H9 (cell line): ENCODE measurements around the gene SHLD2. TPM values are rescaled to one million over a fixed set of nuclear protein-coding genes. Genes with fewer than 3 reads are reported as not detected.
"Not testable (repeated sequence)": the region's sequence is repeated elsewhere in the genome, so short reads cannot be mapped to it uniquely, and the experiment has no call there.

Experiments used
- DNase-seq: peaks from one replicate; pipeline ENCODE4 v3.0.0-alpha.2; 2017
- H2AFZ ChIP-seq: one replicate; pipeline ENCODE4 v1.6.1; 2013; ENCODE audit warnings: mild to moderate bottlenecking, low read length, control low read depth, moderate library complexity
- H2AK5ac ChIP-seq: 2 replicates; pipeline ENCODE4 v1.6.1; 2013; ENCODE audit warnings: low read length, control low read depth, mixed read lengths; ENCODE audit not compliant: insufficient read length
- H2BK120ac ChIP-seq: one replicate; pipeline ENCODE4 v1.6.1; 2013; ENCODE audit warnings: low read depth, mild to moderate bottlenecking, low read length, control low read depth, inconsistent platforms; ENCODE audit not compliant: poor library complexity, severe bottlenecking
- H2BK12ac ChIP-seq: 2 replicates; pipeline ENCODE4 v1.6.1; 2013; ENCODE audit warnings: low read length, control low read depth, mixed read lengths, low read depth; ENCODE audit not compliant: insufficient read length
- H2BK15ac ChIP-seq: 2 replicates; pipeline ENCODE4 v1.6.1; 2013; ENCODE audit warnings: low read depth, low read length, control low read depth
- H2BK20ac ChIP-seq: one replicate; pipeline ENCODE4 v1.6.1; 2013; ENCODE audit warnings: low read depth, mild to moderate bottlenecking, low read length, control low read depth, inconsistent platforms; ENCODE audit not compliant: poor library complexity, severe bottlenecking
- H2BK5ac ChIP-seq: 2 replicates; pipeline ENCODE4 v1.6.1; 2013; ENCODE audit warnings: low read length, control low read depth, mixed read lengths; ENCODE audit not compliant: insufficient read length
- H3K14ac ChIP-seq: 2 replicates; pipeline ENCODE4 v1.6.1; 2013; ENCODE audit warnings: low read length, control low read depth; ENCODE audit not compliant: insufficient read depth
- H3K18ac ChIP-seq: 2 replicates; pipeline ENCODE4 v1.6.1; 2013; ENCODE audit warnings: low read depth, mild to moderate bottlenecking, mixed read lengths, low read length, control low read depth; ENCODE audit not compliant: insufficient read length
- H3K23ac ChIP-seq: 2 replicates; pipeline ENCODE4 v1.6.1; 2013; ENCODE audit warnings: low read length, control low read depth, mixed read lengths, low read depth; ENCODE audit not compliant: insufficient read length
- H3K23me2 ChIP-seq: 2 replicates; pipeline ENCODE4 v1.6.1; 2013; ENCODE audit warnings: low read depth, mild to moderate bottlenecking, mixed read lengths, low read length, control low read depth; ENCODE audit not compliant: insufficient read length, poor library complexity, severe bottlenecking
- H3K27ac ChIP-seq: 2 replicates; pipeline ENCODE4 v1.5.1; 2013; ENCODE audit warnings: low read length, control low read depth, mixed read lengths, low read depth; ENCODE audit not compliant: insufficient read length
- H3K27me3 ChIP-seq: 2 replicates; pipeline ENCODE4 v1.6.1; 2013; ENCODE audit warnings: low read length, control low read depth, inconsistent platforms; ENCODE audit not compliant: insufficient read depth
- H3K4ac ChIP-seq: 2 replicates; pipeline ENCODE4 v1.6.1; 2013; ENCODE audit warnings: low read depth, mild to moderate bottlenecking, control low read depth, inconsistent platforms, low read length, moderate library complexity
- H3K4me1 ChIP-seq: 2 replicates; pipeline ENCODE4 v1.6.1; 2013; ENCODE audit warnings: low read length, control low read depth, inconsistent platforms; ENCODE audit not compliant: insufficient read depth
- H3K4me2 ChIP-seq: 2 replicates; pipeline ENCODE4 v1.6.1; 2013; ENCODE audit warnings: low read length, control low read depth, mixed read lengths; ENCODE audit not compliant: insufficient read length, insufficient read depth
- H3K56ac ChIP-seq: 2 replicates; pipeline ENCODE4 v1.6.1; 2013; ENCODE audit warnings: low read depth, mild to moderate bottlenecking, mixed read lengths, low read length, control low read depth; ENCODE audit not compliant: insufficient read length
- H3K79me1 ChIP-seq: 2 replicates; pipeline ENCODE4 v1.6.1; 2013; ENCODE audit warnings: low read depth, mild to moderate bottlenecking, moderate library complexity, low read length, control low read depth, inconsistent platforms; ENCODE audit not compliant: insufficient read depth, poor library complexity, severe bottlenecking
- H3K79me2 ChIP-seq: 2 replicates; pipeline ENCODE4 v1.6.1; 2013; ENCODE audit warnings: low read length, control low read depth, inconsistent platforms; ENCODE audit not compliant: insufficient read depth
- H3K9ac ChIP-seq: 2 replicates; pipeline ENCODE4 v1.6.1; 2013; ENCODE audit warnings: low read length, control low read depth, mixed read lengths; ENCODE audit not compliant: insufficient read length; ENCODE audit errors: extremely low read depth
- H3K9me3 ChIP-seq: one replicate; pipeline ENCODE4 v1.6.1; 2013; ENCODE audit warnings: low read depth, low read length, inconsistent platforms; ENCODE audit not compliant: control insufficient read depth
- H3T11ph ChIP-seq: one replicate; pipeline ENCODE4 v1.6.1; 2013; ENCODE audit warnings: mild to moderate bottlenecking, low read length, control low read depth, inconsistent platforms
- H4K20me1 ChIP-seq: one replicate; pipeline ENCODE4 v1.6.1; 2013; ENCODE audit not compliant: control insufficient read depth, insufficient read length, insufficient read depth
- H4K5ac ChIP-seq: 2 replicates; pipeline ENCODE4 v1.6.1; 2013; ENCODE audit warnings: low read depth, mild to moderate bottlenecking, mixed read lengths, low read length, control low read depth; ENCODE audit not compliant: insufficient read length
- H4K8ac ChIP-seq: replicated peaks from 2 replicates; pipeline ENCODE4 v1.6.1; 2013; ENCODE audit warnings: low read length, control low read depth, mixed read lengths, low read depth; ENCODE audit not compliant: insufficient read length
- H4K91ac ChIP-seq: 2 replicates; pipeline ENCODE4 v1.6.1; 2013; ENCODE audit warnings: low read depth, mild to moderate bottlenecking, moderate library complexity, mixed read lengths, low read length, control low read depth; ENCODE audit not compliant: insufficient read length
- H3K27ac Mint-ChIP-seq, 3 experiments: 2 replicates in 2 of 3; 3 replicates in 1 of 3; pipeline ENCODE4 v1.8.0; 2020 to 2021; ENCODE audit warnings: mixed read lengths in 3 of 3, mild to moderate bottlenecking in 1 of 3, moderate library complexity in 1 of 3
- H3K27me3 Mint-ChIP-seq: 2 replicates; pipeline ENCODE4 v1.8.0; 2021; ENCODE audit warnings: low read depth, mild to moderate bottlenecking, moderate library complexity, mixed read lengths
- H3K36me3 Mint-ChIP-seq, 3 experiments: 2 replicates in 2 of 3; 3 replicates in 1 of 3; pipeline ENCODE4 v1.8.0; 2020 to 2021; ENCODE audit warnings: low read depth in 3 of 3, mixed read lengths in 3 of 3; ENCODE audit not compliant: insufficient read depth in 1 of 3
- H3K4me1 Mint-ChIP-seq, 2 experiments: 2 replicates each; pipeline ENCODE4 v1.8.0; 2020; ENCODE audit warnings: mixed read lengths in 2 of 2
- H3K4me3 Mint-ChIP-seq, 2 experiments: 2 replicates in 1 of 2; 3 replicates in 1 of 2; pipeline ENCODE4 v1.8.0; 2020 to 2021; ENCODE audit warnings: mild to moderate bottlenecking in 2 of 2, mixed read lengths in 2 of 2, moderate library complexity in 1 of 2
- H3K9me3 Mint-ChIP-seq, 2 experiments: 2 replicates in 1 of 2; 3 replicates in 1 of 2; pipeline ENCODE4 v1.8.0; 2020; ENCODE audit warnings: mild to moderate bottlenecking in 2 of 2, mixed read lengths in 2 of 2, moderate library complexity in 1 of 2
- WGBS: extraction: QIAGEN DNeasy Blood & Tissue Kit; methylation state at CpG from one replicate; pipeline ENCODE4 v1.1.7; 2013; ENCODE audit warnings: missing lambda C conversion rate, low lambda C conversion rate, mixed read lengths; ENCODE audit not compliant: insufficient read length; ENCODE audit errors: extremely low coverage; 5-methylcytosine and 5-hydroxymethylcytosine counted together
- total RNA-seq: library from RNA; stranded (reverse); gene quantifications from 2 replicates; pipeline ENCODE4 v1.2.1, GENCODE V29; 2021

SHLD2 gene
- total RNA-seq, 1 experiment from 2014 or later = 27.8 TPM

- H3K79me1 ChIP-seq, H2BK20ac ChIP-seq, H3K56ac ChIP-seq, H3K27ac ChIP-seq, H3K23me2 ChIP-seq, H3T11ph ChIP-seq, H2BK120ac ChIP-seq, H3K18ac ChIP-seq, H3K14ac ChIP-seq, H3K4me3 Mint-ChIP-seq, H4K8ac ChIP-seq, H3K27me3 Mint-ChIP-seq, H3K4ac ChIP-seq, H4K20me1 ChIP-seq, H2AK5ac ChIP-seq, H2AFZ ChIP-seq, DNase-seq, H2BK15ac ChIP-seq, H4K91ac ChIP-seq, H4K5ac ChIP-seq, H2BK12ac ChIP-seq, H3K9me3 ChIP-seq, H3K79me2 ChIP-seq, H3K4me2 ChIP-seq, H3K23ac ChIP-seq, H3K4me1 ChIP-seq, H2BK5ac ChIP-seq, H3K9ac ChIP-seq, H3K27me3 ChIP-seq: not testable (repeated sequence)
- H3K36me3 Mint-ChIP-seq = peaks cover 38 to 64% (median 49%) of the 10 kb centered on the region in 3 experiments
- H3K27ac Mint-ChIP-seq = 0 out of 7 replicates have a peak overlapping the region, but pooled peaks of 1 of the 3 experiments have one; percentile 26
- no CpG with 5 or more reads among the region's 5 CpGs for WGBS
- peaks cover 8 to 10% of the 10 kb centered on the region in 2 experiments for H3K4me1 Mint-ChIP-seq
- H3K9me3 Mint-ChIP-seq = peaks cover 14 to 15% of the 10 kb centered on the region in 2 experiments
Measured at GRCh38 chr10:87083576-87084290, 11.3 kb upstream of the SHLD2 start.

DNA sequence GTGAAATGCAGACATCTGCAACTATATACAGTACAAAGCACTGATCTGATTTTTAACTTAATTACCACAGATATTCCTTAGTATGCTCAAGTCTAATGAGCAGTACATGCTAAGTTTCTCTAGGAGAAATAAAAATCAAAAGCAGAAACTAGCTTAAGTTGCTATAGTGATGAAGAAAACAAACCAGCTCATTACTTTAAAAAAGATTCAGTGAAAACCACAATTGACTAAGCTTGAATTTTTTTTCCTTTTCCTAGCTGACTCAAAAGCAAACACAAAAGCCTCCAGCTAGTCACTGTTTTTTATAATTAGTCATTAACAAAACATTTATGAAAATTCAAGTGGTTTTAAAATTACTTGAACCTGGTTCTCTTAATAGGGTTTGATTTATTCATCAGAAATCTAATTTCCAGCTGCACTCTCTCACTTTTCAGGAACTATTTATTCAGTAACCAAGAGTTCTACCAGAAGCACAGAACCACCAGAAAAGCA is 10.7 kb upstream of the SHLD2 start:
- DNase-seq, H2BK12ac ChIP-seq, H2AK5ac ChIP-seq, H3K14ac ChIP-seq, H3K4me2 ChIP-seq, H3K27me3 Mint-ChIP-seq, H3K23me2 ChIP-seq, H3K27ac ChIP-seq, H3K4me1 ChIP-seq, H3K18ac ChIP-seq, H3K79me1 ChIP-seq, H2BK120ac ChIP-seq, H2BK20ac ChIP-seq, H4K8ac ChIP-seq, H4K20me1 ChIP-seq, H3K56ac ChIP-seq, H2BK15ac ChIP-seq, H2AFZ ChIP-seq, H3K4ac ChIP-seq, H3K9me3 ChIP-seq, H4K5ac ChIP-seq, H2BK5ac ChIP-seq, H3K23ac ChIP-seq, H3K27me3 ChIP-seq, H3K4me3 Mint-ChIP-seq, H3T11ph ChIP-seq, H3K79me2 ChIP-seq, H3K9ac ChIP-seq, H4K91ac ChIP-seq, H3K27ac Mint-ChIP-seq: not testable (repeated sequence)
- Mint-ChIP-seq H3K36me3 (peaks cover 36 to 61% (median 49%) of the 10 kb centered on the region in 3 experiments), H3K4me1 (peaks cover 8 to 10% of the 10 kb centered on the region in 2 experiments), H3K9me3 (peaks cover 10 to 12% of the 10 kb centered on the region in 2 experiments)
